ENCODE data around the gene SCP2.
"Not testable (repeated sequence)": the region's sequence is repeated elsewhere in the genome, so short reads cannot be mapped to it uniquely, and the experiment has no call there.

The SCP2 gene

DNA sequence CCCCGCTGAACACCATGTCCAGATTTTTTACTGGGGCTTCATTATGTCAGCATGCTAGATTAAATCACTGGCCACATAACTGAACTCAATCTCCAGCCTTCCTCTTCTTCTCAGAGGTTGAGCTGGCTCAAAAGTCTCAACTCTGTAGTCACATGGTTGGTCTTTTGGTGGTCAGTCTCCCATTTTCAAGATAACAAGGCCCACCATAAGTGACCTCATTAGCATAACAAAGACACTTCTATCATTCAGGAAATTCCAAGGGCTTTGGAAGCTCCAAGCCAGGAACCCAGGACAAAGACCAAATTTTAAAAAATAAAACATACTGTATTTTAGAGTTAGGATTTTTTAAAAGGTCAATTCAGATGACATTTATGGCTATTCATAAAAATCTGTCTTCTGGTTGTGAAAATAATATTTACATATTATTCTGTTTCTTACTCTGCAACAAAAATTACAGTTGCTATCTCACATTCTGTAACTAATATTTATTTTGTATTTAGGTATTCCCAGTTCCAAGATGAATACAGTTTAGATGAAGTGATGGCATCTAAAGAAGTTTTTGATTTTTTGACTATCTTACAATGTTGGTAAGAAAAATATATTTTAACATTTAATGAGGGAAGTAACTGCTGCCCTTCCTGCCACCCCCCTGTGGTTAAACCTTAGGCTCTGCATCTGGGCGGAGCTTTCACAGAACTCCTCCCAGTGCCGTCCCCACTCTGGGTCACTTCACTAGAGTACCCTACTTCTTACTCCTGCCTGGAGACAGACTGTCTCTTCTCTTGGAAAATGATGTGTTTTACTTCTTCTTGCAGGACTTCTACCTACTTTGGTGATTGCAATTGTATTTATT is 49.3 kb downstream of the SCP2 start:
- no peak for DNase-seq

- no peak for DNase-seq
Observed at GRCh38 chr1:52978045-52978444, 51.0 kb downstream of the SCP2 start.

GRCh38 chr1:52992733-52993132 is 65.7 kb downstream of the SCP2 start:
- DNase-seq, result not testable (repeated sequence)

DNA sequence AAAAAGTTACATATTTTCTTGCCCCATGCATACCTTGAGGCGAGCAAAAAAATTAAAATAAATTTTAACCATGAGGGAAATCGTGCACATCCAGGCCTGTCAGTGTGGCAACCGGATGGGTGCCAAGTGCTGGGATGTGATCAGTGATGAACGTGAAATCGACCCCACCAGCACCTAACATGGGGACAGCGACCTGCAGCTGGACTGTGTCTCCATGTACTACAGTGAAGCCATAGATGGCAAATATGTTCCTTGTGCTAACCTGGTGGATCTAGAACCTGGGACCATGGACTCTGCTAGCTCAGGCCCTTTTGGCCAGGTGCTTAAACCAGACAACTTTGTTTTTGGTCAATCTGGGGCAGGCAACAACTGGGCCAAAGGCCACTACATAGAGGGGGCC is 67.6 kb downstream of the SCP2 start:
- DNase-seq, result no peak

DNA sequence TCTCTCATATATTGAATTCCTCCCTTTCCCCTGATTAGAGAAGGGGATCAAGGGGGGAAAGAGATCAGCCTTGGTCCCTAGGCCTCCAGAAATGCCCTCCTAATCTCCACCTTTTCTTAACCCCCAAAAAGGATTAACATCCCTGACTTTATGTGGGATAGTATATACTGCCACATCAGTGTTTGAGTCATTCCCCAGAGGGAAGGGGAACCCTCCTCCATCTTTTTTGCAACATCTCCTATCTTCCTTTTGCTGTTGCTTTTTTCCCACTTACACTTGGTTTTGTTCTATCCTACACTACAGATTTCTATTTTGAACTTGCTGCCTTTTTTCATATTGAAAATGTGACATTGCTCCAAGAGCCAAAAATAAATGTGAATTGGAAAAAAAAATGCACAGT is 69.6 kb downstream of the SCP2 start:
- DNase-seq, result no peak

DNA sequence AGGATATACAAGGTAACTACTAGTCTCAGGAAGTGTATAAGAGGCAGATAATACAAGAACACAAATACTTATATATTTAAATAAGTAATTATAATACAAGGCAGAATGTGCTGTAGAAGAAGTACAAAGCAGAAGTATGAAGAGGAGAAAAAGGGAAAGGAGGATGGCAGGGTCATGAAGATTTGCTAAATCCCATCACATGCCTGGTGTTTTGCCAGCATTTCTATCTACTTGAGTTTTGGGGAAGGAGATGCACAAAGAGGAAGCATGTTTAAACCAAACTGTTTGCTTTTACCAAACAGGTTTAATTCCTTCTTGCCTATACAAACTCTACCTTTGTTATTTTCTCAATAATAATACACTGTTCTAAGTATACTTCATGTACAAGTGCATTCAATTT is 74.1 kb downstream of the SCP2 start:
- no peak for DNase-seq

GRCh38 chr1:53006612-53007011 is 79.5 kb downstream of the SCP2 start:
- not testable (repeated sequence) for DNase-seq

DNA sequence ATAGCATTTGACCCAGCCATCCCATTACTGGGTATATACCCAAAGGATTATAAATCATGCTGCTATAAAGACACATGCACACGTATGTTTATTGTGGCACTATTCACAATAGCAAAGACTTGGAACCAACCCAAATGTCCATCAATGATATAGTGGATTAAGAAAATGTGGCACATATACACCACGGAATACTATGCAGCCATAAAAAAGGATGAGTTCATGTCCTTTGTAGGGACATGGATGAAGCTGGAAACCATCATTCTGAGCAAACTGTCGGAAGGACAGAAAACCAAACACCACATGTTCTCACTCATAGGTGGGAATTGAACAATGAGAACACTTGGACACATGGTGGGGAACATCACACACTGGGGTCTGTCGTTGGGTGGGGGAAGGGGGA is 83.2 kb downstream of the SCP2 start:
- not testable (repeated sequence) for DNase-seq

DNA sequence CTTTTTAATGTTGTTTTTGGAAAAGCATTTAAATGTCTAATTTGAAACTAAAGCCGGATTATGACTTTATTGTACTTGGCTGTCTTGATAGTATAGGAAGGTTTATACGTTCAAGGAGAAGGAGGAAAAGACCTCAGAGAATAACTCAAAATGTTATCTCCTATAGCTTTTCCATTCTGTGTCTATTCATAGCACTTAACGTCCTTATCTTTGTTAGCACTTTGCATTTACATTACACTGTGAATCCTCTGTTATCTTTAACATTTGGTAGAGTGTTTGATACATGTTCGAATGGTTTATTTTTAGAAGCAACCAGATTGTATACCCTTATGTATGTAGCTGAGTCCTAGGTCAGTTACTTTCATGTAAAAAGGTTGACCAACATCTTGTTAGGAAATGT is 84.1 kb downstream of the SCP2 start:
- DNase-seq, result no peak

DNA sequence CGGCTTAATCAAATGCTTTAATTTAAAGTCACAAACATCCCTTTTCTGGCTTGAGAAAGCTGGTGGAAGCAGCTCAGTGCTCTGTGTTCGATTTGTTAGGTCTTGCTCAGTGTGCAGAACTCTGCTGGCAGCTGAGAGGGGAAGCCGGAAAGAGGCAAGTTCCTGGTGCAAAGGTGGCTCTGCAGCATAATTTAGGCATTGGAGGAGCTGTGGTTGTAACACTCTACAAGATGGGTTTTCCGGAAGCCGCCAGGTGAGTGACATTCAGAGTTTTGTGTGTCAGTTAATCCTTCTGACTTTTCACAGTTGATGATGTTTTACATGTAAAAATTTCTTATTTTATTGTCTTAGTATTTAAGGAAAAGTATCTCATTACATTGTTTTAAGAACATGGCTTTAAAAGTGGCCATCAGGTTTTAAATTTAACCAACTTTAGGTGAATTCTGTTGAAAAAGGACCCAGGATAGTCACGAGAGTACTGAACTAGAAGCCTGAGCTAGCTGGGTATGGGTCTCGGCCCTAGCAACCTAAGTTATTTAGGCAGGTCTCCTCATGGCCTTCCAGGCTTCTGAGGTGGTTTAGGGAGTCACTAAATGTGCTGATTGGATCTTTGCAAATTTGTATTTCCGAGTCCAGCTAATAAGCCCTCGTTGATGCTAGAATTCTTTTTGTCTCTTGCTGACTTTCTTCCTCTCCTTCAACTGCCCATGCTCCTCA is 87.9 kb downstream of the SCP2 start:
- peak; percentile 86 for DNase-seq

GRCh38 chr1:53015508-53015860 is 88.4 kb downstream of the SCP2 start:
- DNase-seq, result no peak

GRCh38 chr1:53016705-53017104 is 89.6 kb downstream of the SCP2 start:
- no peak for DNase-seq

GRCh38 chr1:53020588-53020987 is 93.5 kb downstream of the SCP2 start:
- no peak for DNase-seq

- no peak for DNase-seq
Observed at GRCh38 chr1:53022179-53022578, 95.1 kb downstream of the SCP2 start.

GRCh38 chr1:53023546-53023945 is 96.5 kb downstream of the SCP2 start:
- no peak for DNase-seq

- DNase-seq, result no peak
Observed at GRCh38 chr1:53024117-53024516, 97.0 kb downstream of the SCP2 start.

- no peak for DNase-seq
Observed at GRCh38 chr1:53025034-53025768, 98.1 kb downstream of the SCP2 start.

- DNase-seq, result no peak
Observed at GRCh38 chr1:53025769-53026112, 98.7 kb downstream of the SCP2 start.

DNA sequence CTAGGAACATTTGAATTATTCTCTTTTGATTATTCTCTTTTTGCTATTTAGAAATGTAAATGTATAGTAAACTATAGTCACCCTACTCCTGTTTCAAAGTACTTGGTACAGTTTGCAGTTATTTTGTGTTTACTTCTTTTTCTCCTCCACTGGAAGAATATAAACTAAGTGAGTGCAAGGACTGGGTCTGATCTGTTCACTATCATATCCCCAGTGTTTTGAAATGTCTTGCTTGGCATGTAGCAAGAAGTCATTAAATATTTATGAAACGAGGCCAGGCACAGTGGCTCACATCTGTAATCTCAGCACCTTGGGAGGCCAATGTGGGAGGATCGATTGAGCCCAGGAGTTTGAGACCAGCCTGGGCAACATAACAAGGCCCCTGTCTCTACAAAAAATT is 99.2 kb downstream of the SCP2 start:
- DNase-seq, result no peak

- DNase-seq, result no peak
Observed at GRCh38 chr1:53031732-53032131, 104.7 kb downstream of the SCP2 start.

GRCh38 chr1:53037159-53037558 is 110.1 kb downstream of the SCP2 start:
- DNase-seq, result no peak

DNA sequence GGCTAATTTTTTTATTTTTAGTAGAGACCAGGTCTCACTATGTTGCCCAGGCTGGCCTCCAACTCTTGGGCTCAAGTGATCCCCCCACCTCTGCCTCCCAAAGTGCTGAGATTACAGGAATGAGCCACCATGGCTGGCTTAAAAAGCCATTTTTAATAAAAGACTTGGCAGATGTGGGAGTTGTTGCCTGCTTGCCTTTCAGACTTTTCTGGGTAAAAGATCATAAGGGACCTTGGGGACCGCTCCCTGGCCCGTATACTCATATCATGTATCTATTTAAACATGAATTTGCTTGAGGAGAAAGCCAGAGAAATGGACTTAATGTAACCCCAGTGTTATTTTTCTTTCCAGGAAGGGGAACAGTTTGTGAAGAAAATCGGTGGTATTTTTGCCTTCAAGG is 111.5 kb downstream of the SCP2 start:
- no peak for DNase-seq

DNA sequence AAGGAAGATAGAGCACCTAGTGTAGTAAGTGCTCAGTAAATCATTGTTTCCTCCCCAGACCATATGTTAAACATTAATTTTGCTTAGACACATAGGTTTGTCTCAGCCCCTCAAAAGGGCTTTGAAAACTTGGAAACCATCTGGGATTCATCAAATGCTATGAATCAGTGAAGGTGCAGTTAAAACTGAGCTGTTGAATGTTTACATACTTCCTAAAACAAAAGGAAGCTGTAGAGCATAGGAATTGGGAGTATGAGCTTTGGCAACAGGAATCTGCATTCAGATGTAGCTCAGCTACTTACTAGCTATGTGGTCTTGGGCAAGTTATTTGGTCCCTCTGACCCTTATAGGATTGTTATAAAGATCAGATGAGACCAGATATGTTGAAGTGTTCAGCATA is 116.2 kb downstream of the SCP2 start:
- no peak for DNase-seq

DNA sequence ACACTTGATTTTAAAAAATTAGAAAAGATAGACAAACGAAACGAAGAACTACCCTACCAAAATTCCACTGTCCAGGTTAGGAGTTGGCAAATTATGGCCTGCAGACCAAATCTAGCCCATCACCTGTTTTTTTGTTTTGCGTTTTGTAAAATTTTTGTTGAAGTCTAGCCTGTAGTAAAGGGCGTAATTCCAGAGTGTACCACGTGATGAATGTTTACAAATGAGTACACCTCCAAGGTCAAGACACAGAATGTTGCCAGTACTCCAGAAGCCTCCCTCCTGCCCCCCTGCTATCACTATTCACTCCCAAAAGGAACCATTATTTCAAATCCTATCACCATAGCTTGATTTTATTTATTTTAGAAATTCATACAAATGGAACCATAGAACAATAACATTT is 117.8 kb downstream of the SCP2 start:
- no peak for DNase-seq

Measured in DMS 273 treated with DMSO at 0.1 percent for 48 hours (cell line).